ENCODE results near the gene RNF167. TPM values are rescaled to one million over a fixed set of nuclear protein-coding genes. Genes with fewer than 3 reads are reported as not detected.
A peak's percentile ranks its signal among the peaks of the same experiment; 100 is the strongest.

RNF167 gene
- total and polyA plus RNA-seq, 2 of the 8 experiments (the other 6 are each of a cell fraction or from before 2014, with no cell fraction given): 140 to 281 TPM

GRCh38 chr17:4934173-4934979 lies 5.7 kb upstream of the RNF167 start (continued):
- TF ChIP-seq BACH1 (IDR thresholded peaks at IDR 0.05; ENCODE audit: low read length) (peak; percentile 11; the same call in 1 of the 2 replicates), ATF3 (IDR thresholded peaks at IDR 0.05; ENCODE audit: insufficient read depth, low read depth, low read length) (no peak), MAFK (IDR thresholded peaks at IDR 0.05; ENCODE audit: low read depth, low read length) (no peak), USF2 (IDR thresholded peaks at IDR 0.05; ENCODE audit: low read length) (no peak), RAD21 (IDR thresholded peaks at IDR 0.05 in 1 of 2, conservative IDR thresholded peaks at IDR 0.05 in 1 of 2; ENCODE audit: low read depth in 2 of 2, low read length in 2 of 2) (peak; percentile 25 to 52; a peak in 3 of 4 replicates)
